GM15510 (cell line): ENCODE measurements around the gene TRIM72.
A peak's percentile ranks its signal among the peaks of the same experiment; 100 is the strongest.

ENCODE experiments used
- POLR2A ChIP-seq: IDR thresholded peaks from 3 replicates; pipeline ENCODE4 v1.6.1; 2011; ENCODE audit warnings: borderline replicate concordance; ENCODE audit not compliant: insufficient read length; ENCODE audit errors: extremely low read depth

Gene TRIM72

GRCh38 chr16:31213877-31214707 is at the start of gene TRIM72:
TSS of gene TRIM72 (plus strand) at chr16:31214119. CDS start at chr16:31214739, 620 bp downstream.
- TF ChIP-seq POLR2A: no peak

GRCh38 chr16:31167315-31167714 is 46.6 kb upstream of the TRIM72 start:
- TF ChIP-seq POLR2A: no peak

GRCh38 chr16:31168848-31169247 is 45.1 kb upstream of the TRIM72 start:
- no peak for TF ChIP-seq POLR2A

GRCh38 chr16:31177136-31177535 is 36.8 kb upstream of the TRIM72 start:
- no peak for TF ChIP-seq POLR2A

GRCh38 chr16:31179219-31179746 is 34.6 kb upstream of the TRIM72 start:
- TF ChIP-seq POLR2A: no peak

- peak; percentile 100 for TF ChIP-seq POLR2A
Measured at GRCh38 chr16:31179747-31180459, 34.0 kb upstream of the TRIM72 start, which contains the start of gene FUS. TSS of gene FUS (plus strand) at chr16:31180139. CDS start at chr16:31180215, 76 bp downstream.

GRCh38 chr16:31181102-31181830 is 32.7 kb upstream of the TRIM72 start:
- no peak for TF ChIP-seq POLR2A

- no peak for TF ChIP-seq POLR2A
Measured at GRCh38 chr16:31182391-31182790, 31.5 kb upstream of the TRIM72 start.

GRCh38 chr16:31183432-31184428 is 30.2 kb upstream of the TRIM72 start:
- TF ChIP-seq POLR2A: no peak

- no peak for TF ChIP-seq POLR2A
Measured at GRCh38 chr16:31184888-31185287, 29.0 kb upstream of the TRIM72 start.

- no peak for TF ChIP-seq POLR2A
Measured at GRCh38 chr16:31185339-31185738, 28.6 kb upstream of the TRIM72 start.

GRCh38 chr16:31186176-31186575 is 27.7 kb upstream of the TRIM72 start:
- TF ChIP-seq POLR2A: no peak

- TF ChIP-seq POLR2A: no peak
Measured at GRCh38 chr16:31186930-31187807, 26.8 kb upstream of the TRIM72 start.
